A673 (cell line): ENCODE results near the gene GNAT1. TPM values are rescaled to one million over a fixed set of nuclear protein-coding genes. Genes with fewer than 3 reads are reported as not detected.

ENCODE experiments used
- BruUV-seq: library from RNA; stranded (reverse); fragments of 400-500 nt; replicated peaks from 2 replicates; lab custom pipeline; 2021; lab: Mats Ljungman, UMichigan
- CTCF ChIA-PET: fragments of 300-600 bp; sonication (Branson Sonifier 250); formaldehyde crosslinking; loops from one replicate; lab custom pipeline; 2022; ENCODE audit warnings: antibody characterized with exemption; lab: Charles Lee
- POLR2A ChIA-PET: fragments of 300-600 bp; sonication (Branson Sonifier 250); formaldehyde crosslinking; loops from one replicate; lab custom pipeline; 2022; ENCODE audit warnings: antibody characterized with exemption; ENCODE audit not compliant: low non-redundant PET; lab: Charles Lee
- DNase-seq: peaks from one replicate; pipeline ENCODE4 v3.0.0-alpha.2; 2015; ENCODE audit warnings: low spot score
- H3K27ac ChIP-seq: fragments of 200-600 bp; sonication (generic); 2 replicates; pipeline ENCODE4 v1.5.1; 2016; ENCODE audit warnings: mixed run types, low read depth, mild to moderate bottlenecking, mixed read lengths, antibody characterized with exemption, low read length; ENCODE audit not compliant: poor library complexity, severe bottlenecking
- H3K27me3 ChIP-seq: fragments of 200-600 bp; sonication (generic); replicated peaks from 2 replicates; pipeline ENCODE4 v1.6.1; 2017; ENCODE audit warnings: mixed run types, low read depth, mild to moderate bottlenecking, mixed read lengths, antibody characterized with exemption, low read length; ENCODE audit not compliant: insufficient read depth, poor library complexity
- H3K36me3 ChIP-seq: fragments of 200-600 bp; sonication (generic); 2 replicates; pipeline ENCODE4 v1.6.1; 2016; ENCODE audit warnings: mixed run types, mild to moderate bottlenecking, mixed read lengths, antibody characterized with exemption, low read length; ENCODE audit not compliant: insufficient read depth, poor library complexity, severe bottlenecking
- H3K4me1 ChIP-seq: fragments of 200-600 bp; sonication (generic); 2 replicates; pipeline ENCODE4 v1.6.1; 2017; ENCODE audit warnings: mixed run types, mild to moderate bottlenecking, mixed read lengths, antibody characterized with exemption, low read length; ENCODE audit not compliant: insufficient read depth, poor library complexity, severe bottlenecking
- H3K4me3 ChIP-seq: fragments of 200-600 bp; sonication (generic); 2 replicates; pipeline ENCODE4 v1.5.1; 2016; ENCODE audit warnings: low read depth, mixed run types, mild to moderate bottlenecking, mixed read lengths, low read length; ENCODE audit not compliant: poor library complexity, severe bottlenecking
- H3K9me3 ChIP-seq: fragments of 200-600 bp; sonication (generic); 2 replicates; pipeline ENCODE4 v1.6.1; 2016; ENCODE audit warnings: mixed run types, low read depth, mild to moderate bottlenecking, mixed read lengths, antibody characterized with exemption, low read length; ENCODE audit not compliant: poor library complexity, severe bottlenecking
- EZH2 ChIP-seq: fragments of 200-600 bp; sonication (generic); IDR thresholded peaks from 2 replicates; pipeline ENCODE4 v1.6.1; 2017; ENCODE audit warnings: borderline replicate concordance, low read depth, mild to moderate bottlenecking, mixed read lengths, antibody characterized with exemption, low read length; ENCODE audit not compliant: poor library complexity, severe bottlenecking
- intact Hi-C: fragments of 100-400 bp; cut with micrococcal nuclease; formaldehyde crosslinking; loops from one replicate; pipeline ENCODE4 v1.10.0; 2022; ENCODE audit not compliant: unreplicated experiment
- total RNA-seq: library from RNA; stranded (reverse); gene quantifications from 2 replicates; pipeline ENCODE4 v1.2.3, GENCODE V29; 2021
- TF ChIP-seq, protein P1 (sequence below): fragments of 300-800, 200-600 bp; sonication (generic); conservative IDR thresholded peaks from 2 replicates; pipeline ENCODE4 v1.5.1; 2017; ENCODE audit warnings: low read depth, mild to moderate bottlenecking, antibody characterized with exemption, low read length, moderate library complexity, mixed read lengths

Gene GNAT1
- total RNA-seq, 1 experiment from 2014 or later: not detected

DNA sequence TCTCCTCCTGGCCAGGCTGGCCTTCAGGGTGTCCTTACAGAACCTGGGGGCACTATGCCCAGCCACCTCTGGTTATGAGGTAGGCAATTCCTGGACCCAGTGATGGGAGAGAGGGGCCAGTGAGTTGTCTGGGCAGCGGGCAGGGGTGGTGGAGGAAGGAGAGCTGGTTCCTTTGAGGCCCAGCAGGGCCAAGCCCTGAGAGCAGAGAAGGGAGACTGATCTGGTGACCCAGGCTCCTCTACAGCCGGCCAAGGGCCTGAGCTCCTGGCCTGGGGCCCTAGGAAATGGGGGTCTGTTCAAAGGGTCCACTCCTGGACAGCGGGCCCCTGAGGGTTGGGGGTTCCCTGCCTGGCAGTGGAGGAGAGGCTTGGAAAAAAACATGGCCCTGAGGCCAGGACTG, 21.6 kb downstream of the GNAT1 start:
- BruUV-seq: no TSS peak
- CTCF ChIA-PET: no interaction called here
- POLR2A ChIA-PET: no interaction called here
- H3K9me3 ChIP-seq: no peaks in the 10 kb centered on the region
- intact Hi-C loops: no loop called here
- no peak for DNase-seq
- no peak for TF ChIP-seq EZH2
- TF ChIP-seq, protein P1, sequence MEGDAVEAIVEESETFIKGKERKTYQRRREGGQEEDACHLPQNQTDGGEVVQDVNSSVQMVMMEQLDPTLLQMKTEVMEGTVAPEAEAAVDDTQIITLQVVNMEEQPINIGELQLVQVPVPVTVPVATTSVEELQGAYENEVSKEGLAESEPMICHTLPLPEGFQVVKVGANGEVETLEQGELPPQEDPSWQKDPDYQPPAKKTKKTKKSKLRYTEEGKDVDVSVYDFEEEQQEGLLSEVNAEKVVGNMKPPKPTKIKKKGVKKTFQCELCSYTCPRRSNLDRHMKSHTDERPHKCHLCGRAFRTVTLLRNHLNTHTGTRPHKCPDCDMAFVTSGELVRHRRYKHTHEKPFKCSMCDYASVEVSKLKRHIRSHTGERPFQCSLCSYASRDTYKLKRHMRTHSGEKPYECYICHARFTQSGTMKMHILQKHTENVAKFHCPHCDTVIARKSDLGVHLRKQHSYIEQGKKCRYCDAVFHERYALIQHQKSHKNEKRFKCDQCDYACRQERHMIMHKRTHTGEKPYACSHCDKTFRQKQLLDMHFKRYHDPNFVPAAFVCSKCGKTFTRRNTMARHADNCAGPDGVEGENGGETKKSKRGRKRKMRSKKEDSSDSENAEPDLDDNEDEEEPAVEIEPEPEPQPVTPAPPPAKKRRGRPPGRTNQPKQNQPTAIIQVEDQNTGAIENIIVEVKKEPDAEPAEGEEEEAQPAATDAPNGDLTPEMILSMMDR: no peak
- no peaks in the 10 kb centered on the region for H3K4me1 ChIP-seq
- H3K4me3 ChIP-seq: no peak overlapping the region
- H3K27me3 ChIP-seq: no peaks in the 10 kb centered on the region
- no peak overlapping the region for H3K27ac ChIP-seq
- H3K36me3 ChIP-seq: no peaks in the 10 kb centered on the region

DNA sequence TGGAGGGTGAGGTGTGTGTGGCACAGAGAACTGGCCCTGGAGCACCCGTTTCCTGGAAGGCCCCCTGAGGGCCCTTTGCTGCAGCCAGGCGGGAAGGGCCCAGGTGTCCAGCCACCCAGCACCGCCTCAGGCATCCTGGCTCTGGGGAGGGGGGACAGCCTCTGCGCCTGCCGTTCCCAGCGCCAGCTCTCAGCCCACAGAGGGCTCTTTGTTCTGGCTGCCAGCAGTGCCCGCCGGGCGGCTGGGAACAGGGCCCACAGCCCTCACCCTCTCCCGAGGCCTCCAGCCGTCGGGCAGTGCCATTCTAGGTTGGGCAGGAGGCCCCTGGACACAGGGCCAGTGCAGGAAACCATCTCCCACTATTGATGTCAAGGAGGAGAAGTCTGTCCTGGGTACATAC, 22.0 kb downstream of the GNAT1 start:
- H3K36me3 ChIP-seq: no peaks in the 10 kb centered on the region
- H3K4me3 ChIP-seq: no peak overlapping the region
- no peaks in the 10 kb centered on the region for H3K4me1 ChIP-seq
- ChIA-PET POLR2A (no interaction called here), CTCF (no interaction called here)
- H3K9me3 ChIP-seq: no peaks in the 10 kb centered on the region
- TF ChIP-seq EZH2: no peak
- TF ChIP-seq, protein P1: no peak
- BruUV-seq: no TSS peak
- no peak overlapping the region for H3K27ac ChIP-seq
- intact Hi-C loops: no loop called here
- no peaks in the 10 kb centered on the region for H3K27me3 ChIP-seq
- no peak for DNase-seq

DNA sequence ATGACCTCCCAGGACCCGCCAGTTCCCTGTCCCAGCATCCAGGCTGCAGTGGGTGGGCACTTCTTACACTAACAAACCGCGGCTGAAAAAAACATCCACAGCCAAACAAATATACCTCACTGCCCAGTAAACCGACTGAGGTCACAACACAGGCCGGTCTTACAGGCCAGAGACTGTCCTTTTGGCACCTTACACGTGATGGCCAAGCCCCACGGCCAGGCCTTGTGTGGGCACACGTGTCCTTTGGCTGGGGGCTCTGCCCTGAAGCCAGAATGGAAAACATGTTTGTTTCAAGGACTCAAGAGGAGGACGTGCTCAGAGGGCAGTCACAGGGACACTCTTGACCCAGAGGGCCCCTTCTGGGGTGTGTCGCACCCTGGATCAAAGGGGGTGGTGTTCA, 23.4 kb downstream of the GNAT1 start:
- ChIA-PET POLR2A (no interaction called here), CTCF (no interaction called here)
- TF ChIP-seq, protein P1: no peak
- no peak for TF ChIP-seq EZH2
- no peaks in the 10 kb centered on the region for H3K9me3 ChIP-seq
- no TSS peak for BruUV-seq
- no peak overlapping the region for H3K4me3 ChIP-seq
- no peak for DNase-seq
- H3K36me3 ChIP-seq: no peaks in the 10 kb centered on the region
- no peak overlapping the region for H3K27ac ChIP-seq
- H3K27me3 ChIP-seq: no peaks in the 10 kb centered on the region
- intact Hi-C loops: no loop called here
- H3K4me1 ChIP-seq: no peaks in the 10 kb centered on the region
